GM15510 (cell line): ENCODE results near the gene IBSP.

Experiments
- POLR2A ChIP-seq: IDR thresholded peaks from 3 replicates; pipeline ENCODE4 v1.6.1; 2011; ENCODE audit warnings: borderline replicate concordance; ENCODE audit not compliant: insufficient read length; ENCODE audit errors: extremely low read depth

IBSP gene

GRCh38 chr4:87823200-87823599, 23.8 kb downstream of the IBSP start:
- TF ChIP-seq POLR2A: no peak

DNA sequence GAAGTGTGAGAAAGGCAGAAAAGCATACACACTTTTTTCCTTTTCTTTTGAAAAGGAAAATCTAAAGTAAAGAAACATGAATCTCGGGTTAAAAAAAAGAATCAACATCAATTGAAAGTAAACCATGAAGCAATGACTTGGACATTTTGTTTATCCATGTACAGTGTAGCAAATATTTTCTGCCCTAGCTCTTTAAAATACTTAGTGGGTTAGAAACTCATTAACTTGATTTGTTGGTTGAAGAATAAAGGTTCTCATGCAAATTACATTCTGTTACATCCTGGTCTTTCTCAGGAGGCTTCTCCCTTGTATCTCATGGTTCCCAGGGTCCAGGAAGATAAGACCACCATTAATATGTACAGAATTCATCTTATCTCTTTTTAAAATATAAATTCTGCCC, 24.4 kb downstream of the IBSP start:
- no peak for TF ChIP-seq POLR2A

- no peak for TF ChIP-seq POLR2A
These were observed 25.0 kb downstream of the IBSP start for GRCh38 chr4:87824352-87824751.

DNA sequence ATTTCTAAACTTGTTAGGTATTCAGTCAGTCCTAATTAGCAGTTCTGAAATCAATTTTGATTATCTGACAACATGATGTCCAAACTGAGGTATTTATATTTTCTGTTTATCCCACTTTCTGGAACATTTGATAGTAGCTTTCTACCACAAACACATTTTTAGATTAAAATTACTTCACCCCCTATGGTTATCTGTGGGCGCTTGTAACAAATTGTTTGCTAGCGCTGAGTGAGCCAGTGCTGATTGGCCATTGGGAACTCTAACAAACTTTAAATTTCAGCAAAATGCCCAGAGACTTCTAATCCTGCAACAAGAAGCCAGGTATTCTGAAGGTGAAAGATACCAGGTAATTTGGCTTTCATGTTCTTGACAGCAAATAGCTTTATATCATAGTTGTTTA, 33.3 kb downstream of the IBSP start, which contains the start of gene MEPE:
MEPE (plus strand) TSS at position 301 of the 400 bp plus-strand sequence. CDS start 1,746 bp downstream, outside the sequence.
- no peak for TF ChIP-seq POLR2A

DNA sequence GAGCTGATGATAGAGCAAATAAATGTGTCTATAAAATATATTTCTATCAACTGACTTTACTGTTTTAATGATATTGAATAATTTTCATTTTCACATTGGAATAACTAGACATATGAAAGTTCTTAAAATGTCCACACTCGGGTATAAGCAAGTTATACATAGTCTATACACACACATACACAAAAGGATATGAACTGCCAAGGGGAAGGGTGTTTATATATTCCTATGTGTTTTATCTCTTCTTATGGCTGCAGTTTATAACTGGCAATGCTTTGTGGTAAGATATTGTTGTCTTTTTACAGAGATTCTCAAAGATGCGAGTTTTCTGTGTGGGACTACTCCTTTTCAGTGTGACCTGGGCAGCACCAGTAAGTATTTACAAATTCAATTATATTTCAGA, 35.0 kb downstream of the IBSP start:
- TF ChIP-seq POLR2A: no peak

- TF ChIP-seq POLR2A: no peak
These were observed 35.8 kb downstream of the IBSP start for GRCh38 chr4:87835197-87835596.

DNA sequence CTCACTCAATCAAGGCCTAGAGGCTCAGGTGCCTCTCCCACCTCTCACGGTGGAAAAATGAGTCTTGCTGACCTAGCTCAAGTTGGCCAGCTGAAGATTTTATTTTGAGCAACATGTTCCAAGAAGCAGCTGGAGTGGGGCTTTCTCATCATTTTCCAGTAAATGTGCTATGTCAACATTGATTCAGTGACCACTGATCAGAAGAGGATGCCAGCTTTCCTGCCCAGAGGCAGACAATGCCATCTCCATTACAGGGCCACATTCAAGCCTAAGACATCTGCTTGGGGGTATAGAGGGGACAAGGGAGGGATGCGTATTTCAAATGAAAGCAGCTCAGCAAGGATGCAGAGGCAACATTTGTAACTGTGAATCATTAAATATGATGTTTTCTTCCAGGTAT, 36.4 kb downstream of the IBSP start:
- TF ChIP-seq POLR2A: no peak

- TF ChIP-seq POLR2A: no peak
These were observed 38.9 kb downstream of the IBSP start for GRCh38 chr4:87838205-87838604.

DNA sequence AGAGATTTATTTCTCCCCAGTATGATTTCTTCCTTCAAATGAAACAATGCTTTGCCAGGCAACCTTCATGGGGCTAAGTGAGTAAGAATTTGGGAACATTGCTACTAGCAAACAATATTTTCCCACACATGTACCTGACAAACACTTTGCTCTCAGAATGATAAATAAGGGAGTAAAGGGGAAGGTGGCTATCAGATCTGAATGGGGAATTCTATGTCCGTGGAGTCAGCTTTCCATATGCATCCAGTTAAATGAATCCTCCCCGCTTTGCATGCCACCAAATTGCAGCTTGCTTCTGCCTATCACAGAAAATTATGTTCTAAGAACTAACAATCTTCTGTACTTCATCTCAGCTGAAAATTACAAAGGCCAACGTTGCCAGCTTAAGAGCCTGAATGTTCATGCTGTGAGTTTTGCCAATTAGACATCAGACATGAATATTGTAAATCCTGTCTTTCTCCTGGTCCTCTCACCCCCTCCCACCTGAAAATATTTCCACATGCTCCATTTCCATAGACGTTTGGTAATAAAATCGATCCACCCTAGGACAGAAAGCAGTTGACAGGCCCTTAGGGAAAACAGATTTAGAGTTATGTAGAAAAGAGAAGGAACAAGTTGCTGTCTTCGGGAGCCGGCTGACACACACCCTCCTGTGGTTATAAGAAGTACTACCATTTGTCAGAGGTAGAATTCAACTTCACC, 39.7 kb downstream of the IBSP start:
- TF ChIP-seq POLR2A: no peak

DNA sequence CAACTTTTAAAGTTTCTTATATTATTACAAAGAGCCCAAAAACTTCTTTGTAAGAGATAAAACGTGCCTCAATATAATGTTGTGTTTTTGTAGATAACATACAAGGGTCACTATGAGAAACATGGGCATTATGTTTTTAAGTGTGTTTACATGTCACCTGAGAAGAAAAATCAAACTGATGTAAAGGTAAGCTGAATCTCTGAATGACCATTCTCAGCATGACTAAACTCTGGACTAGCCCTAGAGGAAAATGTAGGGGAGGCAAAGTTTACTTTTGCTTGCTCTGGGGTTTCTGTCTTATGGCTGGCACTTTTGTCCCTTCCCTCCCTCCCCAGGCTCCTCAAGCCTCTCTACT, 40.2 kb downstream of the IBSP start:
- TF ChIP-seq POLR2A: no peak

- TF ChIP-seq POLR2A: no peak
These were observed 40.8 kb downstream of the IBSP start for GRCh38 chr4:87840149-87840548.

DNA sequence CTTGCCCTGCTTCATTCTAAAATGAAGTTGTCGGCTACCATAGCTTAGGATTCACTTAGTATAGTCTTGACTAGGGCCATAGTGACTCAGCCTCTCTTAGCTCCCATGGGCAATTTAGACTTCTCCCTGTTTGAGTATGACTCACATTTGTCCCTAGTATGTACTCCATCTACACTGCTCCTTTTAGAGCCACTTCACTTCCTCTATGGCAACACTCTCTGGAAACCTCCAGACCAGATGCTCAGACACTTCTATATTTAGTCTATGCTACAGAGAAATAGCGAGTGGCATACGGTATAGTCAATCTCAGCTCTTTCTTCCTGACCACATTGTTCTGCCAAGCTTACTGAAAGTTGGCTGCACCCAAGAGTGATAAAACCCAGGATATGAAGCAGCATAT, 44.6 kb downstream of the IBSP start:
- no peak for TF ChIP-seq POLR2A

- TF ChIP-seq POLR2A: no peak
These were observed 45.1 kb downstream of the IBSP start for GRCh38 chr4:87844452-87844851.

- TF ChIP-seq POLR2A: no peak
These were observed 46.9 kb downstream of the IBSP start for GRCh38 chr4:87846226-87846625.

- no peak for TF ChIP-seq POLR2A
These were observed 49.4 kb downstream of the IBSP start for GRCh38 chr4:87848622-87849351.

GRCh38 chr4:87849612-87850011, 50.3 kb downstream of the IBSP start:
- no peak for TF ChIP-seq POLR2A
